ENCODE results near the gene GRIK3.

GRIK3 gene

GRCh38 chr1:36982709-36983108, 51.6 kb downstream of the GRIK3 start:
- DNase-seq (ENCODE audit: low spot score) = no peak
- TF ChIP-seq, protein P1, sequence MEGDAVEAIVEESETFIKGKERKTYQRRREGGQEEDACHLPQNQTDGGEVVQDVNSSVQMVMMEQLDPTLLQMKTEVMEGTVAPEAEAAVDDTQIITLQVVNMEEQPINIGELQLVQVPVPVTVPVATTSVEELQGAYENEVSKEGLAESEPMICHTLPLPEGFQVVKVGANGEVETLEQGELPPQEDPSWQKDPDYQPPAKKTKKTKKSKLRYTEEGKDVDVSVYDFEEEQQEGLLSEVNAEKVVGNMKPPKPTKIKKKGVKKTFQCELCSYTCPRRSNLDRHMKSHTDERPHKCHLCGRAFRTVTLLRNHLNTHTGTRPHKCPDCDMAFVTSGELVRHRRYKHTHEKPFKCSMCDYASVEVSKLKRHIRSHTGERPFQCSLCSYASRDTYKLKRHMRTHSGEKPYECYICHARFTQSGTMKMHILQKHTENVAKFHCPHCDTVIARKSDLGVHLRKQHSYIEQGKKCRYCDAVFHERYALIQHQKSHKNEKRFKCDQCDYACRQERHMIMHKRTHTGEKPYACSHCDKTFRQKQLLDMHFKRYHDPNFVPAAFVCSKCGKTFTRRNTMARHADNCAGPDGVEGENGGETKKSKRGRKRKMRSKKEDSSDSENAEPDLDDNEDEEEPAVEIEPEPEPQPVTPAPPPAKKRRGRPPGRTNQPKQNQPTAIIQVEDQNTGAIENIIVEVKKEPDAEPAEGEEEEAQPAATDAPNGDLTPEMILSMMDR (IDR thresholded peaks at IDR 0.05; ENCODE audit: extremely low read depth, missing control alignments) = no peak

- no peak for DNase-seq (ENCODE audit: low spot score)
- TF ChIP-seq, protein P1 (IDR thresholded peaks at IDR 0.05; ENCODE audit: extremely low read depth, missing control alignments) = no peak
Observed at GRCh38 chr1:36981771-36982622, 52.3 kb downstream of the GRIK3 start.

GRCh38 chr1:36981126-36981525, 53.2 kb downstream of the GRIK3 start:
- TF ChIP-seq, protein P1 (IDR thresholded peaks at IDR 0.05; ENCODE audit: extremely low read depth, missing control alignments) = no peak
- no peak for DNase-seq (ENCODE audit: low spot score)

DNA sequence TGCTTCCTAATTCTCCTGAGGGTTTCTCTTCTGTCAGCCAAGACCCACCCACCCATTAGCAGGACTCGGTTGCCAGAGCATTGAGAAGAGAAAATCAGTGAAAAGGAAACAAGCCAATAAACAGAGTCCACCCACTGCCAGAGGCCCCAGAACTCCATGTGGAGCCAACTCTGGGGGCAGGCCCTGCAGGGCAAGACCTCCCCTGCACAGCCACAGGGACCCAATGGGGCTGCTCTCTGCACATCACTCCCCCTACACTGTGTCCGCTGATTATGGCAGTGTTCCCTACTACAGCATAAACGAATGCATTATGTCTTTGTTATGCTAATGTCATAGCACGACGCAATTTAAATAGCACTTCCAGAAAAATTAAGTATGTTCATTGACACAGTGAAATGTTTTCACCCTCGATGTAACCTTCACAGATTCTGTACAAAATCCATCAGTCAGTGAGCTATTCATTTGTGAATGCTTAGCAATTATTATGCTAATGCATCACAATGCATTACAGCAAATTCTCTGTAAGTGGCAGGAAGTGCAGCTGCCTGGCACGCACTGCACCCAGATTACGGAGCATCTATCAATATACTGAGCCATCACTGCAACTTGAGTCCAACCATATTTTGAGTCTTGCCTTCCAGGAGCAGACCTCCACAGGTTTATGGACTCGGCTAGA, 56.4 kb downstream of the GRIK3 start:
- TF ChIP-seq, protein P1 (IDR thresholded peaks at IDR 0.05; ENCODE audit: extremely low read depth, missing control alignments) = no peak
- DNase-seq (ENCODE audit: low spot score) = no peak

DNA sequence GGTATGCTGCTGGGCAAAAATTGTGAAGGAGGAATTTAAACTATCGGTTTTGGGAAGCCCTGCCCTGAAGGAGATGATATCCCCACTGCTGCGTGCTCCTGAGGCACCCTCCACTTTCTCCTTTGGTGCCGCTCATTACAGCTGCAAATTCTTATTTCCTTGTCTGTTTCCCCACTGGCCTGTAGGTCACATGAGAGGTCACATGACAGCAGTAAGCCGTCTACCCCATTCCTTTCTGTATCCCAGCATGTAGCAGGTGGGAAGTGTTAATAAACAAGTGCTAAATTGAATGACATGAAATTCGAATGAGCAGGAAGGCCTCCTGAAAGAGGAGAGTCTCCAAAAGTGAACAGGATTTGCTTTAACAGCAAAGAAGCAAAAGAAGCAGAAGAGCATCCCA, 58.7 kb downstream of the GRIK3 start:
- TF ChIP-seq, protein P1 (IDR thresholded peaks at IDR 0.05; ENCODE audit: extremely low read depth, missing control alignments) = no peak
- DNase-seq (ENCODE audit: low spot score) = no peak

DNA sequence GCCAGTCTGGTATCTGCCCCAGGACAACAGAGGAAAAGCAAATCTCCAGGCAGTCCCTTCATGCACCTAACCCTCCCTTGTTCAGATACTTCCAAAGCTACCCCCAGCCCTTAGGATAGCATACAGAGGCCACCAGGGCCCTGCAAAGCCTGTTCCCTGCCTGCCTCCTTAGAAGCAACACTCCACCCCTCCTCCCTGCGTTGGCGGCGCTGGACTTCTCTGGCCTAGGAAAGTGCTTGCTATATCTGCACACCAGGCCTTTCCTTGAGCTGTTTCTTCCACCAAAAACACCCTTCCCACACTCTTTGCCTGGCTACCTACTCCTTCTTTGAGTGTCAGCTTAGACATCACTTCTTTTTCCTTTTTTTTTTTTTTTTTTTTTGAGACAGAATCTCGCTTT, 61.3 kb downstream of the GRIK3 start:
- TF ChIP-seq, protein P1 (IDR thresholded peaks at IDR 0.05; ENCODE audit: extremely low read depth, missing control alignments) = no peak
- no peak for DNase-seq (ENCODE audit: low spot score)
